Bronchial epithelial cell (primary cell): ENCODE results near the gene CBX7. TPM values are rescaled to one million over a fixed set of nuclear protein-coding genes. Genes with fewer than 3 reads are reported as not detected.
A peak's percentile ranks its signal among the peaks of the same experiment; 100 is the strongest.
"Not testable (repeated sequence)": the region's sequence is repeated elsewhere in the genome, so short reads cannot be mapped to it uniquely, and the experiment has no call there.

Source experiments
- DNase-seq: peaks from one replicate; pipeline ENCODE4 v3.0.0-alpha.2; 2010; ENCODE audit warnings: low read depth
- FAIRE-seq: peaks from 2 replicates; lab custom pipeline; 2011; peaks lifted over from hg19 to GRCh38; lab: Jason Lieb, UNC
- H3K27me3 ChIP-seq: 2 replicates; pipeline ENCODE4 v1.5.1; 2011; ENCODE audit warnings: low read length; ENCODE audit not compliant: control insufficient read depth, insufficient read depth
- H3K36me3 ChIP-seq: 2 replicates; pipeline ENCODE4 v1.5.1; 2011; ENCODE audit warnings: low read length; ENCODE audit not compliant: control insufficient read depth, insufficient read depth
- H3K4me3 ChIP-seq: 2 replicates; pipeline ENCODE4 v1.5.1; 2011; ENCODE audit warnings: mild to moderate bottlenecking, low read depth, low read length, control low read depth
- CTCF ChIP-seq: IDR thresholded peaks from 2 replicates; pipeline ENCODE4 v1.5.1; 2011; ENCODE audit warnings: mild to moderate bottlenecking, moderate library complexity, low read length, control low read depth, inconsistent platforms; ENCODE audit not compliant: insufficient read depth, severe bottlenecking
- total RNA-seq: library from RNA; depleted of rRNA; stranded (reverse); fragments of >200 nt; gene quantifications from 2 replicates; pipeline ENCODE4 v1.2.1, GENCODE V29; 2014

Gene CBX7
- total RNA-seq, 1 donor from 2014 or later: 2.1 TPM

GRCh38 chr22:39173050-39173706 is 20.7 kb upstream of the CBX7 start:
- TF ChIP-seq CTCF: no peak
- no peaks in the 10 kb centered on the region for H3K27me3 ChIP-seq
- no peak overlapping the region for H3K4me3 ChIP-seq
- DNase-seq (no peak), FAIRE-seq (no peak)
- H3K36me3 ChIP-seq: no peaks in the 10 kb centered on the region

GRCh38 chr22:39172265-39173049 is 20.0 kb upstream of the CBX7 start:
- not testable (repeated sequence) for FAIRE-seq

GRCh38 chr22:39171623-39172264 is 19.3 kb upstream of the CBX7 start:
- H3K36me3 ChIP-seq: no peaks in the 10 kb centered on the region
- no peak for TF ChIP-seq CTCF
- DNase-seq: no peak

More at GRCh38 chr22:39172265-39173049, 20.0 kb upstream of the CBX7 start:
- not testable (repeated sequence) for H3K36me3 ChIP-seq, H3K27me3 ChIP-seq, DNase-seq, H3K4me3 ChIP-seq

GRCh38 chr22:39170825-39171622 is 18.5 kb upstream of the CBX7 start:
- H3K36me3 ChIP-seq: no peaks in the 10 kb centered on the region
- peak; percentile 52 for DNase-seq
- H3K4me3 ChIP-seq: no peak overlapping the region
- no peaks in the 10 kb centered on the region for H3K27me3 ChIP-seq
- peak; percentile 93 for TF ChIP-seq CTCF
- no peak for FAIRE-seq

More at GRCh38 chr22:39171623-39172264, 19.3 kb upstream of the CBX7 start:
- no peak overlapping the region for H3K4me3 ChIP-seq
- FAIRE-seq: no peak
- no peaks in the 10 kb centered on the region for H3K27me3 ChIP-seq

- TF ChIP-seq CTCF: no peak
- DNase-seq (no peak), FAIRE-seq (no peak)
- H3K36me3 ChIP-seq: no peaks in the 10 kb centered on the region
- no peaks in the 10 kb centered on the region for H3K27me3 ChIP-seq
- H3K4me3 ChIP-seq: no peak overlapping the region
Observed at GRCh38 chr22:39169797-39170466, 17.5 kb upstream of the CBX7 start.
